GM12878 (cell line): ENCODE measurements around the gene FHOD3. TPM values are rescaled to one million over a fixed set of nuclear protein-coding genes. Genes with fewer than 3 reads are reported as not detected.

Experiments
- ATAC-seq: fragments of 200-7000 bp; cut with Tn5 transposase; 3 replicates; pipeline ENCODE4 v1.9.1; 2020; ENCODE audit warnings: mild to moderate bottlenecking, moderate library complexity
- BruUV-seq: library from RNA; stranded (reverse); fragments of 400-500 nt; replicated peaks from 2 replicates; lab custom pipeline; 2021; lab: Mats Ljungman, UMichigan
- CTCF ChIA-PET: fragments of 300-600 bp; sonication (Branson Sonifier 250); formaldehyde crosslinking; extraction: SDS; loops from one replicate; lab custom pipeline; 2021; ENCODE audit warnings: inconsistent platforms; lab: Yijun Ruan, JAX
- POLR2A ChIA-PET: fragments of 350-600 bp; formaldehyde crosslinking; extraction: SDS; loops from one replicate; lab custom pipeline; 2021; ENCODE audit warnings: inconsistent platforms; lab: Charles Lee
- RAD21 ChIA-PET: fragments of 300-600 bp; sonication (Branson Sonifier 250); formaldehyde crosslinking; loops from one replicate; lab custom pipeline; 2023; ENCODE audit warnings: antibody characterized with exemption; ENCODE audit not compliant: unreplicated experiment; lab: Charles Lee
- SMC1A ChIA-PET: fragments of 300-600 bp; sonication (Branson Sonifier 250); formaldehyde crosslinking; loops from one replicate; lab custom pipeline; 2023; ENCODE audit not compliant: unreplicated experiment, uncharacterized antibody; lab: Charles Lee
- DNase-seq: peaks from one replicate; pipeline ENCODE4 v3.0.0-alpha.2; 2011; ENCODE audit warnings: low read depth, low spot score
- FAIRE-seq: peaks from 3 replicates; lab custom pipeline; 2011; peaks lifted over from hg19 to GRCh38; lab: Jason Lieb, UNC
- H2AFZ ChIP-seq: 2 replicates; pipeline ENCODE4 v1.6.0; 2011; ENCODE audit warnings: low read depth, low read length, control low read depth; ENCODE audit not compliant: control insufficient read depth
- H3K27ac ChIP-seq: 2 replicates; pipeline ENCODE4 v1.5.1; 2011; ENCODE audit warnings: control low read depth; ENCODE audit not compliant: control insufficient read depth, insufficient read depth
- H3K27me3 ChIP-seq, 2 experiments: replicated peaks in 1 of 2; 2 replicates each; pipeline versions ENCODE4 v1.6.0 to v1.6.1; 2011; ENCODE audit warnings: low read length in 1 of 2; ENCODE audit not compliant: control insufficient read depth in 2 of 2, insufficient read depth in 2 of 2
- H3K36me3 ChIP-seq, 2 experiments: 2 replicates each; pipeline ENCODE4 v1.5.1; 2011; ENCODE audit warnings: low read length in 1 of 2; ENCODE audit not compliant: control insufficient read depth in 2 of 2, insufficient read depth in 2 of 2
- H3K4me1 ChIP-seq: 2 replicates; pipeline ENCODE4 v1.6.1; 2011; ENCODE audit warnings: mild to moderate bottlenecking, low read length, moderate library complexity, mixed read lengths; ENCODE audit not compliant: control insufficient read depth, insufficient read depth
- H3K4me2 ChIP-seq: 2 replicates; pipeline ENCODE4 v1.6.0; 2011; ENCODE audit warnings: control low read depth; ENCODE audit not compliant: control insufficient read depth, insufficient read depth
- H3K4me3 ChIP-seq: fragments of 200-600 bp; sonication (generic); 2 replicates; pipeline ENCODE4 v1.5.1; 2016
- H3K79me2 ChIP-seq: 2 replicates; pipeline ENCODE4 v1.6.0; 2011; ENCODE audit warnings: low read length; ENCODE audit not compliant: control insufficient read depth, insufficient read depth
- H3K9ac ChIP-seq: 2 replicates; pipeline ENCODE4 v1.8.0; 2011; ENCODE audit warnings: low read length, control low read depth, mixed read lengths; ENCODE audit not compliant: control insufficient read depth, insufficient read depth
- H3K9me3 ChIP-seq: replicated peaks from 3 replicates; pipeline ENCODE4 v1.5.1; 2011; ENCODE audit warnings: mild to moderate bottlenecking, low read length; ENCODE audit not compliant: control insufficient read depth, insufficient read depth
- H4K20me1 ChIP-seq: 2 replicates; pipeline ENCODE4 v1.6.0; 2011; ENCODE audit not compliant: control insufficient read depth, insufficient read depth
- BHLHE40 ChIP-seq, 2 experiments: fragments of 450-650 bp in 1 of 2; IDR thresholded peaks; 2 replicates each; pipeline ENCODE4 v1.6.1; 2011 to 2017; ENCODE audit warnings: low read depth in 2 of 2, borderline replicate concordance in 1 of 2, improper control_type of control experiment in 1 of 2, low read length in 1 of 2, mild to moderate bottlenecking in 1 of 2
- CTCF ChIP-seq, 3 experiments: IDR thresholded peaks in 2 of 3; conservative IDR thresholded peaks in 1 of 3; 2 replicates each; pipeline ENCODE4 v1.5.1; 2011; ENCODE audit warnings: low read depth in 3 of 3, low read length in 3 of 3, mild to moderate bottlenecking in 3 of 3, control low read depth in 2 of 3, moderate library complexity in 2 of 3, inconsistent platforms in 1 of 3, mixed read lengths in 1 of 3; ENCODE audit not compliant: control insufficient read depth in 2 of 3, insufficient read depth in 1 of 3; ENCODE audit errors: extremely low read depth in 1 of 3
- EP300 ChIP-seq, 2 experiments: fragments of 150-350 bp in 1 of 2; IDR thresholded peaks; 2 replicates each; pipeline ENCODE4 v1.6.1; 2011 to 2012; ENCODE audit warnings: low read depth in 2 of 2, low read length in 2 of 2, borderline replicate concordance in 1 of 2, improper control_type of control experiment in 1 of 2, inconsistent platforms in 1 of 2; ENCODE audit not compliant: control insufficient read depth in 1 of 2
- GATAD2B ChIP-seq: fragments of 450-650 bp; conservative IDR thresholded peaks from 2 replicates; pipeline ENCODE4 v1.6.1; 2017; ENCODE audit warnings: low read depth, mild to moderate bottlenecking, moderate library complexity
- RAD51 ChIP-seq: fragments of 450-650 bp; IDR thresholded peaks from 2 replicates; pipeline ENCODE4 v1.6.1; 2016; ENCODE audit warnings: moderate library complexity, mild to moderate bottlenecking, inconsistent platforms
- RBBP5 ChIP-seq: fragments of 200-600 bp; sonication (generic); conservative IDR thresholded peaks from 2 replicates; pipeline ENCODE4 v1.6.1; 2016
- SUPT20H ChIP-seq: IDR thresholded peaks from 2 replicates; pipeline ENCODE4 v1.6.1; 2011; ENCODE audit warnings: low read depth, mild to moderate bottlenecking, low read length, moderate library complexity, borderline replicate concordance; ENCODE audit not compliant: control insufficient read depth
- TAF1 ChIP-seq: IDR thresholded peaks from 2 replicates; pipeline ENCODE4 v1.6.1; 2011; ENCODE audit warnings: mild to moderate bottlenecking, low read depth, low read length, borderline replicate concordance
- USF1 ChIP-seq: IDR thresholded peaks from 2 replicates; pipeline ENCODE4 v1.6.1; 2011; ENCODE audit warnings: borderline replicate concordance, low read depth, mild to moderate bottlenecking, moderate library complexity, mixed read lengths, low read length; ENCODE audit not compliant: insufficient read depth; ENCODE audit errors: extremely low read length
- ZBTB11 ChIP-seq: fragments of 450-650 bp; formaldehyde crosslinking; IDR thresholded peaks from 2 replicates; pipeline ENCODE4 v1.5.0; 2022; ENCODE audit warnings: mild to moderate bottlenecking, missing genetic modification characterization
- ZNF384 ChIP-seq: IDR thresholded peaks from 2 replicates; pipeline ENCODE4 v1.6.1; 2012; ENCODE audit warnings: low read depth, mild to moderate bottlenecking, low read length, improper control_type of control experiment, borderline replicate concordance
- ZNF592 ChIP-seq: fragments of 450-650 bp; IDR thresholded peaks from 2 replicates; pipeline ENCODE4 v1.6.1; 2017; ENCODE audit warnings: mild to moderate bottlenecking, moderate library complexity
- WGBS: methylation state at CpG from one replicate; pipeline ENCODE4 v1.1.6; 2016; ENCODE audit warnings: low lambda C conversion rate; ENCODE audit not compliant: insufficient replicate concordance, insufficient coverage; ENCODE audit errors: missing lambda C conversion rate; 5-methylcytosine and 5-hydroxymethylcytosine counted together
- in situ Hi-C: fragments of 300-500 bp; cut with MboI; formaldehyde crosslinking; loops from 9 replicates; pipeline ENCODE4 v1.14.3; 2018; ENCODE audit warnings: mixed read lengths
- intact Hi-C: fragments of 100-400 bp; cut with micrococcal nuclease; formaldehyde crosslinking; loops from one replicate; pipeline ENCODE4 v1.14.2; 2022; ENCODE audit not compliant: unreplicated experiment
- polyA plus RNA-seq, 11 experiments: library from polyadenylated mRNA; depleted of rRNA in 4 of 11; unstranded in 6 of 11; stranded (reverse) in 5 of 11; fragments of >200 nt; fragmentation: Nextera tagmentation in 4 of 11; fragmentation: Illumina TruSeq in 1 of 11; extraction: Ambion mirVana in 4 of 11; extraction: Trizol in 1 of 11; gene quantifications; 1 replicate in 1 of 11; 2 replicates in 10 of 11; pipeline versions ENCODE4 v1.2.1 to v1.2.3, GENCODE V29; 2011 to 2016; ENCODE audit warnings: inconsistent platforms in 2 of 11, missing spikeins in 2 of 11, low read depth in 1 of 11
- total RNA-seq, 4 experiments: library from RNA; depleted of rRNA in 3 of 4; stranded (reverse); fragments of >200 nt in 3 of 4; fragmentation: Illumina TruSeq in 1 of 4; extraction: Trizol in 1 of 4; gene quantifications; 2 replicates each; pipeline versions ENCODE4 v1.2.1 to v1.2.3, GENCODE V29; 2013 to 2021

FHOD3 gene
- total and polyA plus RNA-seq, 10 of the 15 experiments (the other 5 are each of a cell fraction or from before 2014, with no cell fraction given): 0.77 to 26.7 (median 10.4) TPM

- Histone ChIP-seq H3K9me3 (peaks cover 2% of the 10 kb centered on the region; the same call in 2 of the 3 replicates), H2AFZ (no peak overlapping the region), H3K4me2 (no peak overlapping the region), H3K4me1 (no peaks in the 10 kb centered on the region), H3K9ac (no peak overlapping the region), H3K4me3 (no peak overlapping the region), H3K79me2 (no peaks in the 10 kb centered on the region), H3K36me3 (peaks cover 0 to 2% of the 10 kb centered on the region in 2 experiments; a peak in 1 of 4 replicates), H3K27me3 (no peaks in the 10 kb centered on the region; a peak in 1 of 4 replicates), H4K20me1 (no peaks in the 10 kb centered on the region), H3K27ac (no peak overlapping the region)
- ChIA-PET CTCF (interaction anchor here (3.4 kb wide), 1 partner anchor 18 kb away, joined by 16 read pairs; no protein-coding TSS in a partner anchor), POLR2A (no interaction called here), SMC1A (interaction anchor here (0.7 to 0.9 kb wide), 2 partner anchors 15 to 30 kb away, joined by 3 read pairs; no protein-coding TSS in a partner anchor), RAD21 (no interaction called here)
- intact Hi-C loops (no loop called here), in situ Hi-C loops (no loop called here)
- BruUV-seq: no TSS peak
- TF ChIP-seq TAF1: no peak
- no peak for TF ChIP-seq ZNF592
- no peak for TF ChIP-seq GATAD2B
- no peak for TF ChIP-seq SUPT20H
- TF ChIP-seq BHLHE40 (IDR thresholded peaks at IDR 0.05; ENCODE audit: borderline replicate concordance in 1 of 2, low read depth in 2 of 2, low read length in 1 of 2): no peak
- no peak for TF ChIP-seq ZNF384
- TF ChIP-seq CTCF (IDR thresholded peaks at IDR 0.05 in 2 of 3, conservative IDR thresholded peaks at IDR 0.05 in 1 of 3; ENCODE audit: control insufficient read depth in 2 of 3, extremely low read depth in 1 of 3, insufficient read depth in 1 of 3, low read depth in 3 of 3, low read length in 3 of 3): no peak
- no peak for TF ChIP-seq RAD51
- no peak for TF ChIP-seq ZBTB11 (CRISPR knock-in tag)
- no peak for TF ChIP-seq EP300 (IDR thresholded peaks at IDR 0.05; ENCODE audit: borderline replicate concordance in 1 of 2, control insufficient read depth in 1 of 2, low read depth in 2 of 2, low read length in 2 of 2)
- TF ChIP-seq RBBP5: no peak
- no peak for TF ChIP-seq USF1
- FAIRE-seq (no peak), ATAC-seq (no peak), DNase-seq (no peak)
- WGBS: 61% methylated on average over 2 of the region's 2 CpGs
These were observed 388.1 kb downstream of the FHOD3 start for GRCh38 chr18:36685580-36685979.
